Measurements from ENCODE around the gene OR4X1.

DNA sequence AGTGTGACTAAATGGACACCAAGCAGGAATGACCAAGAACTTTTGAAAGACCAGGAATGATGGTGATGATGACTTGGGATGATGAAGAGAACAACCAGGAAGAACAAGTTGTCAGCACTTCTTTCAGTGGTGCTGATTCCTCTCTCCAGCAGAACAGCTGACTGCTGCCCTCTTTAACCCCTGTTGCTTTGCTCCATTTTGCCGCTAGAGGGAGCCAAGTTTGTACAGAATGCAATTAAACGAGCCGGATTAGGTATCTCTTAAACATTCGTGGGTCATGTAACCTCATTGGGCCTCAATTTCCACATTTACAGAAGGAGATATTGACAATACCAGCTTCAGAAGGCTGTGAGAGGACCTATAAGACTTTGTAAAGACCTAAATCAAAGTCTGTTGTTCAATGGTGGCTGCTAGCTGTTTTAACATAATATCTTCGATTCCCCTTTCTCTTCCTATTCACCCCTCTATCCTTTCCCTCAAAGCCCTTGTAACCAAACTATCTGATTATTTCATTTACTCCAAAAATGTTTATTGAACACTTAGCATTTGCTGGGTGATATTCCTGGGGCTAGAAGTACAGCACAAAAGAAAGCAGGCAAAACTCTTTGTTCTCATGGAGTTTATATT is 44.2 kb downstream of the OR4X1 start:
- TF ChIP-seq CTCF (IDR thresholded peaks at IDR 0.05): peak in 2 of 3 donors; percentile 25 to 43
- no peak for TF ChIP-seq POLR2A (IDR thresholded peaks at IDR 0.05)

All from breast epithelium (tissue), 3 donors.